ENCODE measurements around the gene CNTNAP2.
"Not testable (repeated sequence)": the region's sequence is repeated elsewhere in the genome, so short reads cannot be mapped to it uniquely, and the experiment has no call there.

CNTNAP2 gene

DNA sequence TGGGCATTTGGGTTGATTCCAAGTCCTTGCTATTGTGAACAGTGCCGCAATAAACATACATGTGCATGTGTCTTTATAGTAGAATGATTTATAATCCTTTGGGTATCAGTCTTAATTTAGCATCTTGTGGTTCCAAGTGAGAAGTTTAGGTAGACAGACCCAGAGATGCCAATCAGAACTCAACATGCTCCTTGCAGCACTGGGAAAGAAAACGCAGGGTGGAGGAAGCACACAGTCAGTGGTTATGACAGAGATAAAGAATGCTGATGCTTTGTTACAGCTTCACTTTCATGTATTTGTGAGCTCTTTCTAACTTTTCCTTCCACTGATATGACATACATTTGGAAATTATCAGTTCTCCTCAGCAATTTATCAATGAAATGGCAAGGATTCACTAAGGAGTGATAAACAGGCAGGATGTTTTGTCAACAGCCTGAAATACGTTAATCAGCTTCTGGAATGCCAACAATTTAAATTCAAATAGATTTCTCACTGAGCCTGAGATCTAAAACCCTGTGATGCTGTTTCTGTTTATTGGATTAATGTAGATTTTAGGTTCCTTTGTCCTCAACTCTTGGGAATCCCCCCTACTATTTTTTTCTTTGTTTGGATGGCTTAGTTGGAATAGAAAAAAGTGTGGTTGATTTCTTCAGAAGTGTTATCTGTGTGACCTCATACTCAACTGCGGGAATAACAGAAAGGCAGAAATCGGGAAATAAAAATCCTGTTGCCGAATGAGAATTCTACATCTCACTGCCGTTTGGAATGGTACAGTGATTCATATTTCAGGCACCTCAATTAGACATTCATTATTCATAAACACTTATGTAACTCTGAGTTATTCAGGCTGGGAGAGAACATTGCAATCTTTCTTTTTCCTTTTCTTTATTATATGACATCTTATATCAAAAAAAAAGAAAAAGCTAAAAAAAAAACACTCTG, 675.0 kb downstream of the CNTNAP2 start:
- no peak for DNase-seq

DNA sequence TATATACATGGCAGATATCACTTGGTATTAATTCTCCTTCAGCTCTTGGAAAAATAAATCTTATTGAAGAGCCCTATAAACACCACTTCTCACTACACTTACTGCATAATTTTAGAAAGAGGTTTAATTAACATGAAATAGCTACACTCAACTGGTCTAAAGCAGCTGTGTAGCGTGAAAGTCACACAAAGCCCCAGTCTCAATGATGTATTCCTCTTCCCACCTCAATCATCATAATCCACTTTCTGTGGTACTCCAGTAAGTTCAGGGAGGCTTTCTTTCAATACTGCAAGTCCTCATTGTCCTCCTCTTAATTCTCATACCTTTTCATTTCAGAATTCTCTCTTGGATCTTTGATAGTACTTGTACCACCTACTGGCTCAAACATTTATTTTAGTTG, 688.0 kb downstream of the CNTNAP2 start:
- DNase-seq = no peak

DNA sequence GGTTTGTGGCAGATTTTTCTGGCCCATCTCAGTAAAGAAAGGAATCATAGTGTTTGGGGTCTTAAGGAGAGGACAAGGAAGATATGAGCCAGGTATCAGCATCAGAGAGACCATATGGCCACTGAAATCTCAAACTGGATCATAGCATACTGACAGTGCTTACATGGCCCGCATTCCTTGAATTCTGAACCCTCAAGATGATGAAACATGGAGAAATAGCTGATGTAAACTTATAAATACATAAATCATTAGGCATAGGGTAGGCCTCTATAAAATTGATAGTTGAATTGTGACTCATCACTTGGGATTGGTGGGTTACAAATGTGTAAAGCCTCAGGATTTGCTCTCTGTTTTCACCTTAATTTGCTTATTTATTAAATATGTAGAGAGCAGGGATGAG, 688.5 kb downstream of the CNTNAP2 start:
- no peak for DNase-seq

GRCh38 chr7:146826329-146826728, 709.7 kb downstream of the CNTNAP2 start:
- DNase-seq = no peak

- no peak for DNase-seq
These were observed 714.1 kb downstream of the CNTNAP2 start for GRCh38 chr7:146830686-146831085.

DNA sequence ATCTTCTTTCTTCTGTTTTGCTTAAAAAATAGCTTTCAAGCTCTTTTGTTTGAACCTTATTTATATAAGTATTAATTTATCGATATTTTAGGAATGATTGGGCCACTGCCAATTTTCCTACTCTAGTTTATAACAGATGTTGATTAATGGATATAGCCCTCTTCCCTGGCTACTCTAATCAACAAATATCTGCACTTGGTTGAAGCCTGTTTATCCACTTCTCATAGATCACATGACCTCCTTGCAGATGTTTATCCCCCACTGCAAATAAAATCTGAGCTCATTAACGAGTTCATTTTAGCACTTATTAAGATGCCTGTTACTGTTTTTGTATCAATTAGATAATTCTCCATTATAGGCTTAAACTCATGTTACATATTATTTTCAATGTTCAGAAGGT, 715.3 kb downstream of the CNTNAP2 start:
- no peak for DNase-seq

DNA sequence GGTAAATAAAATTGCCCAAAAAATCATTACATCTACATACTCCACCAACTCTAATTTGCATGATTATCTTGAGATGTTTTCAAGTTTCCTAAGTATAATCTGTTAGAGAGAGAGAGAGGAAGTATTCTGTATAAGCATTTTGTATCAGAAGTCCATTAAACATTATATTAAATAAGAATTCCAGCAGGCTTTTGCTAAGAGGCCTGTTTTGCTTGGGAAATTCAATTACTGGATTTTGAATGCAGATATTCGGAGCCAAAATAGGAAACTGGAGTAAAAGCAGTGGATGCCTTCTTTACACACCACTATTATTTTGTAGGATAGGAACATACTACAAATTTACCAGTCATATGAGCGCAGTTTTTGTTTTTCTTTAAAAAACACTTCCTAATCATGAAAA, 727.8 kb downstream of the CNTNAP2 start:
- no peak for DNase-seq

GRCh38 chr7:146858690-146859089, 742.1 kb downstream of the CNTNAP2 start:
- no peak for DNase-seq

DNA sequence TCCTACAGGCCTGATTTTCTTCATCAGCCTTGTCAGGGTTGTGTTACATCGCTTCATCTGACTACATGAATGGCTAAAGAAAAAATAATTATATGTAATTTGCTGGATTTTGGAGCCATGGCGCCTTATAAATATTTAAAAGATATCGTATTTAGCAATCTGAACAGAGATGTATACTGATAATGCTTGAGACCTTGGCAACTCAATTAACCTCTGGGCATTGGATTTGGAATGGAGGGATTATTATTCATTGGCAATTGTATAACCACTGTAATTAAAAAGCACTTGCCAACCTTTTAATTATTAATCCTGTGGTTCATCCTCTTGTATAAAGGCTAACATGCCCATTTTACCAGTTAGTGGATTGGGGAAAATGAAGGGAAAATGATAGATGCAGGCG, 745.1 kb downstream of the CNTNAP2 start:
- no peak for DNase-seq

DNA sequence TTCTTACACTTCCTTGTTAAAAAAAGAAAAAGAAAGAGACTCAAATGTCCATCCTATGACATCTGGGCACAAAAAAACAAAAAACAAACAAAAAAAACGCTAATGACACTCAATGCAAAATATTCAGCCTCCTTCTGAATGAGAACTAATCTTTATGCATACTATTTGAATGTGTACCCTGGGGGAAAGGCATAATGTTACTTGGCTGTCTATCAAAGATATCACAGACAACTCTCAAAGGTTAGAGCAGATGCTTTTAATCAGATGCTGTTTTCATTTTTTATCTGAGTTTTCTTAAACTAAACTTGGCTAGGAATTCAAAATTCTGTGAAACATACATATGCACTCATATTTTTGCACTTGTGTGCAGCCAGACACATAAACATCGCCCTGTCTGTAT, 745.8 kb downstream of the CNTNAP2 start:
- no peak for DNase-seq

- no peak for DNase-seq
These were observed 748.0 kb downstream of the CNTNAP2 start for GRCh38 chr7:146864644-146865043.

DNA sequence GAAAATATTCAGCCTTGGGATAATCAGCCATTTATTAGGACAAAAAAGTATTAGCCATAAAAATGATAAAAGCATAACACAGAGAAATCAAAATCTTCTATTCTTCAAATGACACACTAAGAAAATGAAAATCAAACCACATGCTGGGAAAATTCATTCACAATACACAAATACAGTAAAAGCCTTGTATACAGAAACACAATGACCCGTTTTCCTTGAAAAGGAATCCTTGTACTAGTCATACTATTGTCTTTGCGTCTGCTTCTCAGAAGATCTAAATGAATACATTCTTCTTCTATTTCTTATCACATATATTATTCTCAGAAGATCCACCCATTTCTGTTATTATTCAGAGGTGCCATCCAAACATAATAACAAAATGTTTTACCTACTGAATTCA, 749.1 kb downstream of the CNTNAP2 start:
- no peak for DNase-seq

- no peak for DNase-seq
These were observed 758.1 kb downstream of the CNTNAP2 start for GRCh38 chr7:146874722-146875121.

DNA sequence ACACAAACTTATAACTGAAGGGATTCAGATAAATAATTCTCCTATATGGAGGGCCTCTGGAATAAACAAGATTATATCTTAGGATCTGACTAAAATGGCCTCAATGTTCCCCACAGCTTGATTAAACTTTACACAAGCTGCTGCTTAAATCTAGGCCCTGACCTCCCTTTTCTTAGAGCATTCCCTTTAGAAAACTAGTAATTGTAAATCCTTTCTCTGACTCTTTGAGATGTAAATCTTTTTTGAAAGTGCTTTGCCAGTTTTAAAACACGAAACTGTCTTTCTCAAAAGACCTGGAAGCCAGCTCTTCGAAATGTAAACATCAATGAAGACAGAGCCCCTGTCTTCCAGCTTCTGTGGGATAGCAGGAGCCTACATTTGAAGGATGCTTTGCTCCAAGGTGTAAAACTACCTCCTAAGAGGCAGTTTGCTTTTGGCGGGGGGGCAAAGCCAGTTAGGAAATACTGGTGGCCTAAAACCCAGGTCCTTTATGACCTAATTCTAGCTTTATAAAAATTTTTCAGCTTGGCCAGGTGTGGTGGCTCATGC, 758.7 kb downstream of the CNTNAP2 start:
- no peak for DNase-seq

GRCh38 chr7:146875981-146876380, 759.4 kb downstream of the CNTNAP2 start:
- no peak for DNase-seq

- DNase-seq = no peak
These were observed 759.8 kb downstream of the CNTNAP2 start for GRCh38 chr7:146876411-146876810.

DNA sequence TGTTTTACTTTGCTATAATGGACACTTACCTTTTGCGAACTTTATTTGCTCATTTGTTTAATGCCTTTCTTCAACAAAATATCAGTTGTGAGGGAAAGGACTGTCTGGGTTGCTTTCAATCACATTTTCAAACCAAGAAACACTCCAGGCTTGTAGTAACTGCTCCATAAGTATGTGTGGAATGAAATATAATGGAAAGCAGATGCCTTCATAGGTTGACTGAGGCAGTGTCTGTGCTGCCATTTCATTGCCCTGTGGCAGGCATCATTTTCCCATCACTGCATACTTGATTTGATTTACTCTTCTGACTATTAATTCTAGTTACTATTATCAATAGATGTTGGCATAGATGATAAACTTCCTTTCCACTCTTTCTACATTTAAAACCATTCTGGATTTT, 762.3 kb downstream of the CNTNAP2 start:
- no peak for DNase-seq

- no peak for DNase-seq
These were observed 768.6 kb downstream of the CNTNAP2 start for GRCh38 chr7:146885231-146885630.

GRCh38 chr7:146889806-146890555, 773.4 kb downstream of the CNTNAP2 start:
- DNase-seq = no peak

- no peak for DNase-seq
These were observed 775.5 kb downstream of the CNTNAP2 start for GRCh38 chr7:146892151-146892550.

DNA sequence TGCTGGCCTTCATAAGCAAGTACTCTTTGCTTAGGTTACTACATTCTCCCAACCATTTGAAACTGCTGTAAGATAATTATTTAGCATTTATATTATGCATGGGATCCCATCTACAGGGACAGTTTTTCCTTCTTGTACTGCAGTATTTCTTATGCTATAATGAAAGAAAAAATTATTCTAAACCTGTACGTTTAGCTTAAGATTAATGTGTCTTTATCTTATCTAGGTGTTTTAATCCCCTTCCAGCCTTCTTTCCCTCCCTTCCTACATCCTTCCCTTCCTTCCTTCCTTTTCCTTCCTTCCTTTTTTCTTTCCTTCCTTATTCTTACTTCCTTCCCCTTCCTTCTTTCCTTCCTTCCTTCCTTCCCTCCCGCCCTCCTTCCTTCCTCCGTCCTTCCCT, 778.3 kb downstream of the CNTNAP2 start:
- no peak for DNase-seq

- no peak for DNase-seq
These were observed 785.7 kb downstream of the CNTNAP2 start for GRCh38 chr7:146902266-146902665.

DNA sequence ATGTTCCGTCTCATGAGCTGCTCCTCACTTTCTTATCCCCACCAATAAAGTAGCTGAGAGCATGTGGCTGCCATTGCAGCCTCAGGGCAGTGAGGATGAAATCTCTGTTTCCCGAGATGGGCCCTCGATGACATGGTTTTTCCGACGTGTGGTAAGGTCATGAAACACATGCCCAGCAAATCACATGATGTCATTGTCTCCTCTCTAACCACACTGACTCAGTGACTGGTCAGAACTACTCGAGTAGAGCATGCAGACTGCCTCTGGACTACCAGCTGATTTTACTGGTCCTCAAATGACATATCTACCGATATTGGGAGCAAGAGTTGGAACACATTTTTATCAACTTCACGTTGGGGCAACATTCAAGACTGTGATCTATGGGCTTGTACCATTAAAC, 786.1 kb downstream of the CNTNAP2 start:
- no peak for DNase-seq

GRCh38 chr7:146905746-146906145, 789.1 kb downstream of the CNTNAP2 start:
- not testable (repeated sequence) for DNase-seq
